Mesendoderm (in vitro differentiated cells): ENCODE measurements around the gene GSTT2B. TPM values are rescaled to one million over a fixed set of nuclear protein-coding genes. Genes with fewer than 3 reads are reported as not detected.
"Not testable (repeated sequence)": the region's sequence is repeated elsewhere in the genome, so short reads cannot be mapped to it uniquely, and the experiment has no call there.

Source experiments
- DNase-seq: peaks from one replicate; pipeline ENCODE4 v3.0.0; 2013
- H2AK5ac ChIP-seq: 2 replicates; pipeline ENCODE4 v1.6.1; 2013; ENCODE audit warnings: low read length, inconsistent platforms
- H2BK120ac ChIP-seq: 2 replicates; pipeline ENCODE4 v1.6.1; 2013; ENCODE audit warnings: low read depth, mild to moderate bottlenecking, low read length, moderate library complexity, mixed read lengths
- H2BK15ac ChIP-seq: replicated peaks from 2 replicates; pipeline ENCODE4 v1.6.1; 2013; ENCODE audit warnings: low read depth, mild to moderate bottlenecking, moderate library complexity
- H2BK5ac ChIP-seq: 2 replicates; pipeline ENCODE4 v1.6.1; 2013; ENCODE audit warnings: low read length, inconsistent platforms
- H3K18ac ChIP-seq: 2 replicates; pipeline ENCODE4 v1.6.1; 2013; ENCODE audit warnings: mild to moderate bottlenecking, low read length, mixed read lengths
- H3K23ac ChIP-seq: one replicate; pipeline ENCODE4 v1.6.1; 2013; ENCODE audit warnings: low read length
- H3K27ac ChIP-seq: 2 replicates; pipeline ENCODE4 v1.5.1; 2013; ENCODE audit warnings: low read depth, mild to moderate bottlenecking, inconsistent platforms, low read length, moderate library complexity
- H3K27me3 ChIP-seq: 2 replicates; pipeline ENCODE4 v1.6.1; 2013; ENCODE audit warnings: low read length, control low read depth, mild to moderate bottlenecking, inconsistent platforms; ENCODE audit not compliant: insufficient read depth, poor library complexity
- H3K36me3 ChIP-seq: 2 replicates; pipeline ENCODE4 v1.6.1; 2013; ENCODE audit warnings: low read length, inconsistent platforms; ENCODE audit not compliant: control insufficient read depth, insufficient read depth
- H3K4ac ChIP-seq: one replicate; pipeline ENCODE4 v1.6.1; 2013; ENCODE audit warnings: low read depth, mild to moderate bottlenecking, low read length, moderate library complexity
- H3K4me1 ChIP-seq: 2 replicates; pipeline ENCODE4 v1.6.1; 2013; ENCODE audit warnings: low read depth, low read length, inconsistent platforms; ENCODE audit not compliant: control insufficient read depth
- H3K4me2 ChIP-seq: 2 replicates; pipeline ENCODE4 v1.6.1; 2013; ENCODE audit warnings: low read length
- H3K4me3 ChIP-seq: 2 replicates; pipeline ENCODE4 v1.5.1; 2013; ENCODE audit warnings: mild to moderate bottlenecking, low read length
- H3K56ac ChIP-seq: one replicate; pipeline ENCODE4 v1.6.1; 2013; ENCODE audit warnings: low read length
- H3K79me1 ChIP-seq: 2 replicates; pipeline ENCODE4 v1.6.1; 2013; ENCODE audit warnings: low read length, inconsistent platforms
- H3K79me2 ChIP-seq: 2 replicates; pipeline ENCODE4 v1.6.1; 2013; ENCODE audit warnings: mild to moderate bottlenecking, low read length; ENCODE audit not compliant: control insufficient read depth, insufficient read depth
- H3K9ac ChIP-seq: 2 replicates; pipeline ENCODE4 v1.6.1; 2013; ENCODE audit warnings: low read length, inconsistent platforms
- H4K5ac ChIP-seq: one replicate; pipeline ENCODE4 v1.6.1; 2013; ENCODE audit warnings: low read length
- H4K8ac ChIP-seq: one replicate; pipeline ENCODE4 v1.6.1; 2013; ENCODE audit warnings: low read depth, mild to moderate bottlenecking, control low read depth, low read length, moderate library complexity
- WGBS: extraction: QIAGEN DNeasy Blood & Tissue Kit; methylation state at CpG from one replicate; pipeline ENCODE4 v1.1.7; 2013; ENCODE audit warnings: low lambda C conversion rate, missing lambda C conversion rate; ENCODE audit not compliant: insufficient coverage; ENCODE audit errors: extremely low coverage; 5-methylcytosine and 5-hydroxymethylcytosine counted together
- polyA plus RNA-seq, 2 experiments: library from polyadenylated mRNA; stranded (reverse); fragments of 200-250 nt; gene quantifications; one replicate each; pipeline ENCODE4 v1.2.3, GENCODE V29; 2013

Gene GSTT2B
- polyA plus RNA-seq (2013, experiment 1 of 2) = 9.3 TPM
- 9.0 TPM for polyA plus RNA-seq (2013, experiment 2 of 2)

GRCh38 chr22:23961084-23961771 is at the start of gene GSTT2B:
Gene GSTT2B (minus strand): TSS chr22:23961195. CDS start chr22:23961131, 64 bp downstream.
- not testable (repeated sequence) for H3K4me2 ChIP-seq, H4K5ac ChIP-seq, H3K4ac ChIP-seq, H3K79me2 ChIP-seq, H2AK5ac ChIP-seq, H3K23ac ChIP-seq, H2BK120ac ChIP-seq, H3K4me1 ChIP-seq, H3K9ac ChIP-seq, H3K56ac ChIP-seq, H3K36me3 ChIP-seq, H4K8ac ChIP-seq, DNase-seq, H3K79me1 ChIP-seq, H3K27me3 ChIP-seq, H3K18ac ChIP-seq, H2BK15ac ChIP-seq, H2BK5ac ChIP-seq, H3K4me3 ChIP-seq, H3K27ac ChIP-seq
- WGBS = no CpG with 5 or more reads among the region's 43 CpGs

GRCh38 chr22:24010018-24010391 is 49.0 kb upstream of the GSTT2B start:
- Histone ChIP-seq H3K18ac (no peak overlapping the region), H3K79me1 (peaks cover 7% of the 10 kb centered on the region), H3K27ac (no peak overlapping the region), H3K4me1 (peaks cover 3% of the 10 kb centered on the region), H3K79me2 (peaks cover 13% of the 10 kb centered on the region), H3K27me3 (no peaks in the 10 kb centered on the region), H4K8ac (no peak overlapping the region), H3K4ac (no peak overlapping the region), H3K4me3 (no peak overlapping the region), H3K4me2 (no peak overlapping the region), H3K23ac (no peak overlapping the region), H2AK5ac (no peak overlapping the region), H3K9ac (no peak overlapping the region), H4K5ac (no peak overlapping the region), H2BK120ac (no peak overlapping the region), H2BK5ac (no peak overlapping the region), H3K56ac (no peak overlapping the region), H3K36me3 (no peaks in the 10 kb centered on the region), H2BK15ac (no peak overlapping the region)
- no CpG with 5 or more reads among the region's 2 CpGs for WGBS
- DNase-seq = no peak

- H2AK5ac ChIP-seq = no peak overlapping the region
- peak; percentile 29 for DNase-seq
- H3K56ac ChIP-seq = no peak overlapping the region
- no peak overlapping the region for H3K4me2 ChIP-seq
- no peak overlapping the region for H2BK15ac ChIP-seq
- no peak overlapping the region for H4K5ac ChIP-seq
- H3K4me1 ChIP-seq = peaks cover 3% of the 10 kb centered on the region
- peaks cover 11% of the 10 kb centered on the region for H3K79me2 ChIP-seq
- H3K27ac ChIP-seq = no peak overlapping the region
- H3K27me3 ChIP-seq = no peaks in the 10 kb centered on the region
- no peak overlapping the region for H2BK120ac ChIP-seq
- H3K18ac ChIP-seq = no peak overlapping the region
- no peak overlapping the region for H4K8ac ChIP-seq
- H2BK5ac ChIP-seq = no peak overlapping the region
- no peak overlapping the region for H3K4ac ChIP-seq
- H3K9ac ChIP-seq = no peak overlapping the region
- no peak overlapping the region for H3K4me3 ChIP-seq
- peaks cover 4% of the 10 kb centered on the region for H3K79me1 ChIP-seq
- no CpG with 5 or more reads among the region's 7 CpGs for WGBS
- H3K23ac ChIP-seq = no peak overlapping the region
- H3K36me3 ChIP-seq = no peaks in the 10 kb centered on the region
Observed at GRCh38 chr22:24009227-24010017, 48.4 kb upstream of the GSTT2B start.

- Histone ChIP-seq H4K5ac (no peak overlapping the region), H3K4me1 (peaks cover 3% of the 10 kb centered on the region), H2AK5ac (no peak overlapping the region), H3K27ac (no peak overlapping the region), H3K18ac (no peak overlapping the region), H3K27me3 (no peaks in the 10 kb centered on the region), H3K79me1 (peaks cover 3% of the 10 kb centered on the region), H3K23ac (no peak overlapping the region), H4K8ac (no peak overlapping the region), H3K4ac (no peak overlapping the region), H3K36me3 (no peaks in the 10 kb centered on the region), H3K9ac (no peak overlapping the region), H2BK5ac (no peak overlapping the region), H3K79me2 (peaks cover 9% of the 10 kb centered on the region), H2BK120ac (no peak overlapping the region), H2BK15ac (no peak overlapping the region), H3K4me2 (no peak overlapping the region), H3K4me3 (no peak overlapping the region), H3K56ac (no peak overlapping the region)
- WGBS = no CpG with 5 or more reads among the region's 6 CpGs
- DNase-seq = no peak
Observed at GRCh38 chr22:24008381-24009226, 47.6 kb upstream of the GSTT2B start.

GRCh38 chr22:24008022-24008283 is 47.0 kb upstream of the GSTT2B start:
- peaks cover 9% of the 10 kb centered on the region for H3K79me2 ChIP-seq
- H4K8ac ChIP-seq = no peak overlapping the region
- DNase-seq = no peak
- no peak overlapping the region for H3K18ac ChIP-seq
- no peak overlapping the region for H3K9ac ChIP-seq
- peaks cover 3% of the 10 kb centered on the region for H3K79me1 ChIP-seq
- H4K5ac ChIP-seq = no peak overlapping the region
- no peaks in the 10 kb centered on the region for H3K36me3 ChIP-seq
- no peak overlapping the region for H2BK5ac ChIP-seq
- H3K56ac ChIP-seq = no peak overlapping the region
- H3K27me3 ChIP-seq = no peaks in the 10 kb centered on the region
- peaks cover 3% of the 10 kb centered on the region for H3K4me1 ChIP-seq
- no peak overlapping the region for H2BK15ac ChIP-seq
- H3K4me2 ChIP-seq = no peak overlapping the region
- H3K23ac ChIP-seq = no peak overlapping the region
- no peak overlapping the region for H3K4me3 ChIP-seq
- H2BK120ac ChIP-seq = no peak overlapping the region
- H2AK5ac ChIP-seq = no peak overlapping the region
- no CpG with 5 or more reads among the region's 1 CpG for WGBS
- H3K27ac ChIP-seq = no peak overlapping the region
- H3K4ac ChIP-seq = no peak overlapping the region
